Hepatocyte (in vitro differentiated cells): Measurements from ENCODE around the gene SLC32A1. TPM values are rescaled to one million over a fixed set of nuclear protein-coding genes. Genes with fewer than 3 reads are reported as not detected.

Source experiments
- DNase-seq: peaks from one replicate; pipeline ENCODE4 v3.0.0-alpha.2; 2016; ENCODE audit warnings: low spot score
- H2AFZ ChIP-seq: fragments of 200-600 bp; sonication (generic); 2 replicates; pipeline ENCODE4 v1.6.0; 2016; ENCODE audit warnings: antibody characterized with exemption, mild to moderate bottlenecking
- H3K27ac ChIP-seq: fragments of 200-600 bp; sonication (generic); 2 replicates; pipeline ENCODE4 v1.5.1; 2016; ENCODE audit warnings: mild to moderate bottlenecking
- H3K27me3 ChIP-seq: fragments of 200-600 bp; sonication (generic); 2 replicates; pipeline ENCODE4 v1.6.1; 2016
- H3K36me3 ChIP-seq: fragments of 200-600 bp; sonication (generic); replicated peaks from 2 replicates; pipeline ENCODE4 v1.5.1; 2016; ENCODE audit warnings: low read depth; ENCODE audit not compliant: insufficient read depth
- H3K4me1 ChIP-seq: fragments of 200-600 bp; sonication (generic); 2 replicates; pipeline ENCODE4 v1.5.1; 2016; ENCODE audit warnings: mild to moderate bottlenecking, moderate library complexity; ENCODE audit not compliant: insufficient read depth
- H3K4me2 ChIP-seq: fragments of 200-600 bp; sonication (generic); 2 replicates; pipeline ENCODE4 v1.6.0; 2016
- H3K4me3 ChIP-seq: fragments of 200-600 bp; sonication (generic); 2 replicates; pipeline ENCODE4 v1.5.1; 2016; ENCODE audit warnings: mild to moderate bottlenecking
- H3K79me2 ChIP-seq: fragments of 200-600 bp; sonication (generic); 2 replicates; pipeline ENCODE4 v1.6.0; 2017; ENCODE audit warnings: mild to moderate bottlenecking
- H3K9me2 ChIP-seq: fragments of 200-600 bp; sonication (generic); replicated peaks from 2 replicates; pipeline ENCODE4 v1.6.0; 2017; ENCODE audit warnings: mild to moderate bottlenecking; ENCODE audit not compliant: insufficient read depth
- H3K9me3 ChIP-seq: fragments of 200-600 bp; sonication (generic); 2 replicates; pipeline ENCODE4 v1.5.1; 2016; ENCODE audit warnings: low read depth, mild to moderate bottlenecking
- H4K20me1 ChIP-seq: fragments of 200-600 bp; sonication (generic); 2 replicates; pipeline ENCODE4 v1.6.0; 2016; ENCODE audit warnings: mild to moderate bottlenecking; ENCODE audit not compliant: insufficient read depth, poor library complexity, severe bottlenecking
- CTCF ChIP-seq: fragments of 200-600 bp; sonication (generic); IDR thresholded peaks from 2 replicates; pipeline ENCODE4 v1.5.1; 2016; ENCODE audit warnings: antibody characterized with exemption, mild to moderate bottlenecking; ENCODE audit not compliant: poor library complexity
- EZH2 ChIP-seq: fragments of 200-600 bp; sonication (generic); IDR thresholded peaks from 2 replicates; pipeline ENCODE4 v1.6.1; 2016; ENCODE audit warnings: antibody characterized with exemption, mild to moderate bottlenecking, borderline replicate concordance
- EZH2phosphoT487 ChIP-seq: fragments of 200-600 bp; sonication (generic); IDR thresholded peaks from one replicate; pipeline ENCODE4 v1.6.1; 2018; ENCODE audit warnings: antibody characterized with exemption, mild to moderate bottlenecking, low read depth, moderate library complexity; ENCODE audit not compliant: unreplicated experiment, severe bottlenecking
- WGBS: methylation state at CpG from one replicate; pipeline ENCODE4 v1.1.6; 2016; ENCODE audit warnings: low lambda C conversion rate; ENCODE audit errors: missing lambda C conversion rate; 5-methylcytosine and 5-hydroxymethylcytosine counted together
- polyA plus RNA-seq: library from polyadenylated mRNA; unstranded; fragments of >200 nt; fragmentation: Nextera tagmentation; extraction: Ambion mirVana; gene quantifications from 2 replicates; pipeline ENCODE4 v1.2.1, GENCODE V29; 2016
- total RNA-seq: library from RNA; depleted of rRNA; stranded (reverse); fragments of >200 nt; gene quantifications from 2 replicates; pipeline ENCODE4 v1.2.3, GENCODE V29; 2014

The SLC32A1 gene
- total and polyA plus RNA-seq, 2 experiments from 2014 or later: not detected

GRCh38 chr20:38725931-38726803 lies 1.9 kb downstream of the SLC32A1 start:
- no peak overlapping the region for H2AFZ ChIP-seq
- WGBS: 11% methylated on average over 52 of the region's 53 CpGs
- H3K4me2 ChIP-seq: no peak overlapping the region
- no peaks in the 10 kb centered on the region for H3K79me2 ChIP-seq
- H3K4me3 ChIP-seq: no peak overlapping the region
- no peaks in the 10 kb centered on the region for H3K9me2 ChIP-seq
- peaks cover 99% of the 10 kb centered on the region for H3K27me3 ChIP-seq
- peaks cover 7% of the 10 kb centered on the region for H3K4me1 ChIP-seq
- no peaks in the 10 kb centered on the region for H4K20me1 ChIP-seq
- H3K27ac ChIP-seq: no peak overlapping the region
- no peaks in the 10 kb centered on the region for H3K9me3 ChIP-seq
- TF ChIP-seq EZH2 (no peak), CTCF (peak; percentile 24), EZH2phosphoT487 (no peak)
- no peaks in the 10 kb centered on the region for H3K36me3 ChIP-seq
- peak; percentile 48 for DNase-seq

GRCh38 chr20:38726804-38727606 lies 2.7 kb downstream of the SLC32A1 start:
- Histone ChIP-seq H3K27me3 (peaks cover 98% of the 10 kb centered on the region), H3K4me3 (no peak overlapping the region), H3K9me2 (no peaks in the 10 kb centered on the region), H3K4me2 (no peak overlapping the region), H4K20me1 (no peaks in the 10 kb centered on the region), H2AFZ (no peak overlapping the region), H3K79me2 (no peaks in the 10 kb centered on the region), H3K27ac (no peak overlapping the region), H3K36me3 (no peaks in the 10 kb centered on the region), H3K4me1 (peaks cover 9% of the 10 kb centered on the region), H3K9me3 (no peaks in the 10 kb centered on the region)
- TF ChIP-seq EZH2: peak; percentile 74
- peak; percentile 23 for TF ChIP-seq CTCF
- peak; percentile 64 for TF ChIP-seq EZH2phosphoT487
- 3% methylated on average over 42 of the region's 43 CpGs for WGBS
- no peak for DNase-seq

GRCh38 chr20:38727607-38728190 lies 3.4 kb downstream of the SLC32A1 start:
- H3K27me3 ChIP-seq: peaks cover 98% of the 10 kb centered on the region
- H2AFZ ChIP-seq: no peak overlapping the region
- H3K4me2 ChIP-seq: no peak overlapping the region
- no peaks in the 10 kb centered on the region for H3K9me3 ChIP-seq
- H3K4me1 ChIP-seq: peaks cover 9% of the 10 kb centered on the region
- no peak overlapping the region for H3K4me3 ChIP-seq
- TF ChIP-seq CTCF (no peak), EZH2phosphoT487 (no peak), EZH2 (no peak)
- DNase-seq: no peak
- H3K36me3 ChIP-seq: no peaks in the 10 kb centered on the region
- H3K27ac ChIP-seq: no peak overlapping the region
- 7% methylated on average over 46 of the region's 46 CpGs for WGBS
- H4K20me1 ChIP-seq: no peaks in the 10 kb centered on the region
- no peaks in the 10 kb centered on the region for H3K9me2 ChIP-seq
- H3K79me2 ChIP-seq: no peaks in the 10 kb centered on the region
